ENCODE data around the gene IL1R2. TPM values are rescaled to one million over a fixed set of nuclear protein-coding genes. Genes with fewer than 3 reads are reported as not detected.

The IL1R2 gene
- total and polyA plus RNA-seq, 9 of the 15 experiments (the other 6 are each of a cell fraction or from before 2014, with no cell fraction given), result 0.13 TPM; not detected in 8

GRCh38 chr2:102009557-102009956, 17.8 kb downstream of the IL1R2 start (continued):
- no peak for TF ChIP-seq ARID4B (CRISPR knock-in tag; IDR thresholded peaks at IDR 0.05)
- TF ChIP-seq ZNF253 (CRISPR knock-in tag; conservative IDR thresholded peaks at IDR 0.05), result no peak

- Histone ChIP-seq H3K9me3 (replicated peaks; ENCODE audit: control insufficient read depth, insufficient read depth, low read depth, low read length) (no peaks in the 10 kb centered on the region), H3K9ac (ENCODE audit: insufficient read depth in 1 of 2, low read depth in 2 of 2, low read length in 2 of 2) (no peak overlapping the region), H2AFZ (ENCODE audit: low read depth, low read length) (no peak overlapping the region), H3K27me3 (ENCODE audit: control insufficient read depth in 2 of 2, insufficient read depth in 2 of 2, low read length in 2 of 2) (peaks cover 2 to 19% of the 10 kb centered on the region in 2 experiments; a peak in 3 of 5 replicates), H3K36me3 (ENCODE audit: control insufficient read depth, insufficient read depth, low read length) (no peaks in the 10 kb centered on the region), H3K4me3 (no peak overlapping the region), H3K4me2 (ENCODE audit: insufficient read depth, low read length) (no peak overlapping the region), H3K4me1 (replicated peaks in 1 of 2; ENCODE audit: control insufficient read depth in 2 of 2, insufficient read depth in 2 of 2, low read length in 2 of 2) (peaks cover 0 to 5% of the 10 kb centered on the region in 2 experiments; a peak in 1 of 5 replicates), H3K27ac (ENCODE audit: extremely low read depth, low read depth, low read length) (no peak overlapping the region), H4K20me1 (replicated peaks; ENCODE audit: control insufficient read depth, insufficient read depth, low read length) (no peaks in the 10 kb centered on the region), H3K9me1 (ENCODE audit: control insufficient read depth, insufficient read depth, low read length) (no peaks in the 10 kb centered on the region), H3K79me2 (ENCODE audit: control insufficient read depth, insufficient read depth, low read length) (no peaks in the 10 kb centered on the region)
- TF ChIP-seq ZC3H4 (CRISPR knock-in tag; IDR thresholded peaks at IDR 0.05; ENCODE audit: borderline replicate concordance) (no peak), TAF7 (tag; IDR thresholded peaks at IDR 0.05) (no peak), ATF2 (CRISPR knock-in tag; IDR thresholded peaks at IDR 0.05) (no peak), DNMT1 (IDR thresholded peaks at IDR 0.05) (no peak), ZNF655 (CRISPR knock-in tag; IDR thresholded peaks at IDR 0.05) (no peak), ADNP (tag; IDR thresholded peaks at IDR 0.05) (no peak), CREBBP (IDR thresholded peaks at IDR 0.05; ENCODE audit: low read depth, low read length) (no peak), LEF1 (IDR thresholded peaks at IDR 0.05) (no peak), HDAC3 (IDR thresholded peaks at IDR 0.05; ENCODE audit: borderline replicate concordance, partially characterized antibody) (no peak), ZC3H11A (IDR thresholded peaks at IDR 0.05; ENCODE audit: low read depth, low read length) (no peak), ZNF217 (CRISPR knock-in tag; IDR thresholded peaks at IDR 0.05) (no peak)
- CTCF ChIA-PET (ENCODE audit: low intra/inter-chr PET ratio), result no interaction called here
- no TSS peak for BruUV-seq (replicated peaks)
- FAIRE-seq (no peak), DNase-seq (ENCODE audit: extremely low read depth in 1 of 4, low spot score in 3 of 4) (no peak), ATAC-seq (no peak)
- POLR2A ChIA-PET, result no interaction called here
- intact Hi-C loops (cut with micrococcal nuclease) (no loop called here), in situ Hi-C loops (cut with MboI) (loop anchor here (10.0 kb wide), 1 partner anchor 344 kb away; the partner anchor contains the start of gene IL18R1)
- WGBS (ENCODE audit: insufficient coverage, low coverage, missing lambda C conversion rate), result 8% methylated on average over 6 of the region's 6 CpGs
Measured at GRCh38 chr2:102010902-102011301, 19.1 kb downstream of the IL1R2 start.

Measured in K562 (cell line).